ENCODE results near the gene GALNT9.

- TF ChIP-seq CTCF (IDR thresholded peaks at IDR 0.05), result no peak
- TF ChIP-seq EP300 (IDR thresholded peaks at IDR 0.05), result no peak
These were observed 94.1 kb downstream of the GALNT9 start for GRCh38 chr12:132235116-132235820.

All from sigmoid colon (tissue), 4 donors.